ENCODE data around the gene TUSC2.
"Not testable (repeated sequence)": the region's sequence is repeated elsewhere in the genome, so short reads cannot be mapped to it uniquely, and the experiment has no call there.

Gene TUSC2

DNA sequence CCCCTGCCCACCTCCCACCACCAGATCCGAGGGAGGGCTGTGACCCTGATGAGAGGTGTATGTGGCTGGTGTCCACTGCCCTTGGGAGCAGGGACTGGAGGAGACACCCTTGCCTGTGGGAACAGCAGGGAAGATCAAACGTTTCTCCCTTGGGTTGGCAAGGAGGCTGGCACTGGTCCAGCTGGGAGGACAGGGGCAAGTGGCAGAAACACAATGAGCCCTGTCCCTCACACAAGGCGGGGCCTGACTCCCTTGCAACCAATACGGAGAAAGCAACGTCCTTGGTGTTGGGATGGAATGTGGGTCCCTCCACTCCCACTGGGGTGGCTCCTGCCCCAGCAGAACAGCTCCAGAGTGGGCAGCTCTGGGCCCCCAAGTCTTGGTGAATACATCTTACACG is 10.7 kb downstream of the TUSC2 start:
- peaks cover 37% of the 10 kb centered on the region for H3K36me3 ChIP-seq
- no peak overlapping the region for H3K4me3 ChIP-seq (ENCODE audit: low read depth, low read length)
- no peak overlapping the region for H3K27ac ChIP-seq
- TF ChIP-seq, protein P1, sequence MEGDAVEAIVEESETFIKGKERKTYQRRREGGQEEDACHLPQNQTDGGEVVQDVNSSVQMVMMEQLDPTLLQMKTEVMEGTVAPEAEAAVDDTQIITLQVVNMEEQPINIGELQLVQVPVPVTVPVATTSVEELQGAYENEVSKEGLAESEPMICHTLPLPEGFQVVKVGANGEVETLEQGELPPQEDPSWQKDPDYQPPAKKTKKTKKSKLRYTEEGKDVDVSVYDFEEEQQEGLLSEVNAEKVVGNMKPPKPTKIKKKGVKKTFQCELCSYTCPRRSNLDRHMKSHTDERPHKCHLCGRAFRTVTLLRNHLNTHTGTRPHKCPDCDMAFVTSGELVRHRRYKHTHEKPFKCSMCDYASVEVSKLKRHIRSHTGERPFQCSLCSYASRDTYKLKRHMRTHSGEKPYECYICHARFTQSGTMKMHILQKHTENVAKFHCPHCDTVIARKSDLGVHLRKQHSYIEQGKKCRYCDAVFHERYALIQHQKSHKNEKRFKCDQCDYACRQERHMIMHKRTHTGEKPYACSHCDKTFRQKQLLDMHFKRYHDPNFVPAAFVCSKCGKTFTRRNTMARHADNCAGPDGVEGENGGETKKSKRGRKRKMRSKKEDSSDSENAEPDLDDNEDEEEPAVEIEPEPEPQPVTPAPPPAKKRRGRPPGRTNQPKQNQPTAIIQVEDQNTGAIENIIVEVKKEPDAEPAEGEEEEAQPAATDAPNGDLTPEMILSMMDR (IDR thresholded peaks at IDR 0.05; ENCODE audit: low read depth, low read length), result no peak
- no peaks in the 10 kb centered on the region for H3K27me3 ChIP-seq (ENCODE audit: insufficient read depth, low read depth, severe bottlenecking)
- no peaks in the 10 kb centered on the region for H3K9me3 ChIP-seq (ENCODE audit: severe bottlenecking)
- no peak for DNase-seq

DNA sequence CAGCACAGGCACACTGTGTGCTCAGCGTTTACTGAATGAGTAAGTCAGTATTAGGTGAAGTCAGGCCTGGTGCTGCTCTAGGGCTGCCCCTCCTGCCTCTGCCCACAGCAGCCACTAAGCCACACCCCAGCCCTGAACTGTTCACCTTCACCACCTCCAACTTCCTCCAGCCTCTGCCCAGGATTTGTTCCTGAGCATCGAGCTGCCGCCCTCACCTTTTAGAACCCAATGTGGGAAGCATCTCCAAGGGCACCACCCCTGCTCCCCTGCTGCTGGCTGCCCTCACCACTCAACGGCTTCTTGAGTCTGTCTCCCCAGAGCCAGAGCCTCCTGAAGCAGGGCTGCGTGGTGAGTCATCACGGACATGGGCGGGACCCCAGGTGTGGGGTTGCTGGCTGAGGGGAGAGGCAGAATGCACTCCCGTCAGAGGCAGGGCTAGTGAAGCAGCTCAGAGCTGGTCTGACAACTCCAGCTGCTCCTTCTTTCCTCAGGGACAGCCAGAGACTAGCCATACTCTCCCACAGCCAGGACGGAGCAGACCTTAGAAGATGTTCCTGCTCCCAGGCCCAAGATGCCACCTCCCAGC is 11.3 kb downstream of the TUSC2 start:
- Histone ChIP-seq H3K27me3 (ENCODE audit: insufficient read depth, low read depth, severe bottlenecking) (no peaks in the 10 kb centered on the region), H3K4me3 (ENCODE audit: low read depth, low read length) (no peak overlapping the region), H3K27ac (no peak overlapping the region), H3K9me3 (ENCODE audit: severe bottlenecking) (no peaks in the 10 kb centered on the region), H3K36me3 (peaks cover 37% of the 10 kb centered on the region)
- TF ChIP-seq, protein P1 (IDR thresholded peaks at IDR 0.05; ENCODE audit: low read depth, low read length), result no peak
- no peak for DNase-seq

DNA sequence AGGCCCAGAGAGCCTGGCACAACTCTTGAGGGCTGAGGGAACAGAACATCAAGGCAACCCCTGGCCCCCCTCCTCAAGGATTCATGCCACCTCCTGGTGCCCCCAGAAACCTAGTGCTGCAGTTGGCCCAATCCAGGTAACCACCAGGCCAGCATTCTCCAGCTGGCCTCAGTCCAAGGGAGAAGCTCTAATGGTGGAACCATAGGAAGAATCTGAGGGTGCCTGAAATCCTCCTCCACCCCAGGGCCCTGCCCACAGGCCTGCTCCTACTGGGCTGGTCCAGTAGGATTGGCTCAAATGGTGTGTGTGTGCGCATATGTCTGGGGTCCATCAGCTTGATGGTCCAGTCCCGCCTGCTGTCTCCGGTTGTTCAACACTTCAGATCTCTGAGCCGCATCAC is 13.2 kb downstream of the TUSC2 start:
- H3K27ac ChIP-seq, result no peak overlapping the region
- TF ChIP-seq, protein P1 (IDR thresholded peaks at IDR 0.05; ENCODE audit: low read depth, low read length), result no peak
- no peak overlapping the region for H3K4me3 ChIP-seq (ENCODE audit: low read depth, low read length)
- H3K36me3 ChIP-seq, result peaks cover 34% of the 10 kb centered on the region
- H3K9me3 ChIP-seq (ENCODE audit: severe bottlenecking), result no peaks in the 10 kb centered on the region
- no peak for DNase-seq
- no peaks in the 10 kb centered on the region for H3K27me3 ChIP-seq (ENCODE audit: insufficient read depth, low read depth, severe bottlenecking)

DNA sequence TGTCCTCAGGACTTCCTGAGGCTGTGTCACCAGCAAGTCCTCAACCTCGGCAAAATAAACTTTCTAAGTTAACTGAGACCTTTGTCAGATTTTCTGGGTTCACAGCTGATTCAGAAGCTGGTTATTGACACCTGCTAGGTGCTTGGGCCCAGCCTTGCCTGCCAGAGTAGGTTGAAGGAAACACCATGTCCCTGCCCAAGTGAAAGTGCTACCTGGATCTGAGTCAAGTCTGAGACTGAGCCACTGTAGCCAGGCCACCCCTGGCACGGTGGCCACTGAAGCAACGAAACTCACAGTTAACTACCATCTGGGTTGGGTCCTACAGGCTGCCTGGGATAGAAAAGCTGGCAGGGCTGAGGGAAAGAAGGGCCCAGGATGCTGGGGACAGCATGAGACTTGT is 13.7 kb downstream of the TUSC2 start:
- Histone ChIP-seq H3K9me3 (ENCODE audit: severe bottlenecking) (no peaks in the 10 kb centered on the region), H3K4me3 (ENCODE audit: low read depth, low read length) (no peak overlapping the region), H3K27ac (no peak overlapping the region; the same call in 1 of the 2 replicates), H3K27me3 (ENCODE audit: insufficient read depth, low read depth, severe bottlenecking) (no peaks in the 10 kb centered on the region), H3K36me3 (peaks cover 29% of the 10 kb centered on the region)
- TF ChIP-seq, protein P1 (IDR thresholded peaks at IDR 0.05; ENCODE audit: low read depth, low read length), result no peak
- no peak for DNase-seq

DNA sequence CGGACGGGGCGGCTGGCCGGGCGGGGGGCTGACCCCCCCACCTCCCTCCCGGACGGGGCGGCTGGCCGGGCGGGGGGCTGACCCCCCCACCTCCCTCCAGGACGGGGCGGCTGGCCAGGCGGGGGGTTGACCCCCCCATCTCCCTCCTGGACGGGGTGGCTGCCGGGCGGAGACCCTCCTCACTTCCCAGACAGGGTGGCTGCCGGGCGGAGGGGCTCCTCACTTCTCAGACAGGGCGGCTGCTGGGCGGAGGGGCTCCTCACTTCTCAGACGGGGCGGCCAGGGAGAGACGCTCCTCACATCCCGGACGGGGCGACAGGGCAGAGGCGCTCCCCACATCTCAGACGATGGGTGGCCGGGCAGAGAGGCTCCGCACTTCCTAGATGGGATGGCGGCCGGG is 16.0 kb downstream of the TUSC2 start:
- Histone ChIP-seq H3K9me3 (ENCODE audit: severe bottlenecking) (peaks cover 15% of the 10 kb centered on the region), H3K36me3 (peaks cover 12% of the 10 kb centered on the region)
- H3K4me3 ChIP-seq (ENCODE audit: low read depth, low read length); H3K27ac ChIP-seq; DNase-seq; H3K27me3 ChIP-seq (ENCODE audit: insufficient read depth, low read depth, severe bottlenecking): not testable (repeated sequence)

DNA sequence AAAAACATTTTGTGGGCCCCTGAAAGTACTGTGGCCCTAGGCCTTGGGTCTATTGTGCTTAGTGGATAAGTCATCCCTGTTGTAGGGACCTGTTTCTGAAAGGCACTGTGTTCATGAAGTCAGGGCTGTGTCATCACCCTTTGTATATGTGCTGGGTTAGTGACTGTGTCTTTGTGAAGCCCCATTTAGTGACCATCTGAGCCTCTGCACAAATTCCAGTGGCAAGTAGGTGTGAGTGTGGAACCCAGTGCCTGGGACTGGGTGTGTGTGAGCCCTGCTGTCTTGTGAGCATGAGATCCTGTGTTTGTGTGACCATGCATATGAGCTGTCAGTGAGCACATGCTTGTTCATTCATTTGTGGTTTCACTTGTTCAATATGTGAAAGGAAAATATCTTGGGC is 23.4 kb downstream of the TUSC2 start:
- no peak overlapping the region for H3K4me3 ChIP-seq (ENCODE audit: low read depth, low read length)
- H3K9me3 ChIP-seq (ENCODE audit: severe bottlenecking), result peaks cover 16% of the 10 kb centered on the region
- no peak for DNase-seq
- TF ChIP-seq, protein P1 (IDR thresholded peaks at IDR 0.05; ENCODE audit: low read depth, low read length), result no peak
- no peaks in the 10 kb centered on the region for H3K27me3 ChIP-seq (ENCODE audit: insufficient read depth, low read depth, severe bottlenecking)
- H3K27ac ChIP-seq, result no peak overlapping the region
- peaks cover 3% of the 10 kb centered on the region for H3K36me3 ChIP-seq

Measured in WERI-Rb-1 (cell line).